ENCODE data around the gene GATA3.

Gene GATA3

DNA sequence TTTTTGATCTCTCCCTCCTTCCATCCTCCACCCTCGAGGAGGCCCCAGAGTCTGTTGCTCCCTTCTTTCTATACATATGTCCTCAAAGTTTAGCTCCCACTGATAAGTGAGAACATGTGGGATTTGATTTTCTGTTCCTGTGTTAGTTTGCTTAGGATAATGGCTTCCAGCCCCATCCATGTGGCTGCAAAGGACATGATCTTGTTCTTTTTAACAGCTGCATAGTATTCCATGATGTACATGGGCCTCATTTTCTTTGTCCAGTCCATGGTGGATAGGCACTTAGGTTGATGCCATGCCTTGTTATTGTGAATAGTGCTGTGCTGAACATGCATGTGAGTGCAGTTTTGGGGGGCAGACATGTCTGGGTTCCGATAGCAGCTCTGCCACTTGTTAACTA lies 51.4 kb downstream of the GATA3 start:
- TF ChIP-seq Cebpa-rat (IDR thresholded peaks at IDR 0.05): no peak
- peaks cover 0 to 13% (median 0%) of the 10 kb centered on the region in 10 experiments; a peak in 4 of 20 replicates for H3K4me1 ChIP-seq
- H3K27me3 ChIP-seq: no peaks in the 10 kb centered on the region
- peaks cover 0 to 2% (median 0%) of the 10 kb centered on the region in 11 experiments; a peak in 1 of 22 replicates for H4K20me1 ChIP-seq
- no peaks in the 10 kb centered on the region for H3K36me3 ChIP-seq
- H3K27ac ChIP-seq: no peak overlapping the region
- no peak overlapping the region for H3K9ac ChIP-seq
- no peak overlapping the region for H3K4me3 ChIP-seq
- H3K9me3 ChIP-seq (replicated peaks in 1 of 11): no peaks in the 10 kb centered on the region
- no peak overlapping the region for H3K4me2 ChIP-seq

DNA sequence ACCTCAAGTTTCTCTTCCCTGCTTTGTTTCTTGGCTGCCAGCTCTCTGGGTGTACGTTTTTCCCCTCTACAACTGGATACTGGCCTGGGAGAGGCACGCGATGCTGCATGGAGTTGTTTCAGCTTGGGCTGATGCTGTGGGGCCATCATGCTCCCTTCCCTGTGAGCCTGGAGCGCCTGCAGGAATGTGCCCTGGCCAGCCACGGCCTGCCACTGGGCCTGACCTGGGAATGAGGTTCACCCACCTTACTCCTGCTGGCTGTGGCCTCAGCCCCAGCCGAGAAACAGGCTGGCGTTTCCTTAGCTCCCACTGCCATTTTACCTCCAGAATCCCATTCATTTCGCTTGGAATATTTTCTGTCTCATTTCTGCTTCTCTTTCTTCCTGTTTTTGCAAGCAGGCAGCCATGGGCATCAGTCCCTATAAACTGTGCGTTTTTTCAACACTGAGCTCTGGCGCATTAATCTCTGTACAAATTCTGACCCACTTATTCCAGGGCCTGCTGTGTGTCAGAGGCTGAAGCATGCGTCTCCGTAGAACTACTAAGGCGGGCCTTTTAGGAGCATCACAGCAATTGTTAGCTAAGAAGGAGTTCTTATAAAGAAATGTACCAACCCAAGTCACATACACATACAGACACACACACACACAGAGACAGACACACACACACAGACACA lies 57.9 kb downstream of the GATA3 start:
- H3K27ac ChIP-seq: no peak overlapping the region
- H3K9ac ChIP-seq: no peak overlapping the region
- no peaks in the 10 kb centered on the region for H3K4me1 ChIP-seq
- H3K4me3 ChIP-seq: no peak overlapping the region
- H3K27me3 ChIP-seq: no peaks in the 10 kb centered on the region
- H3K9me3 ChIP-seq (replicated peaks in 1 of 11): no peaks in the 10 kb centered on the region
- no peak for TF ChIP-seq Cebpa-rat (IDR thresholded peaks at IDR 0.05)
- no peak overlapping the region for H3K4me2 ChIP-seq
- H4K20me1 ChIP-seq: no peaks in the 10 kb centered on the region
- no peaks in the 10 kb centered on the region for H3K36me3 ChIP-seq

DNA sequence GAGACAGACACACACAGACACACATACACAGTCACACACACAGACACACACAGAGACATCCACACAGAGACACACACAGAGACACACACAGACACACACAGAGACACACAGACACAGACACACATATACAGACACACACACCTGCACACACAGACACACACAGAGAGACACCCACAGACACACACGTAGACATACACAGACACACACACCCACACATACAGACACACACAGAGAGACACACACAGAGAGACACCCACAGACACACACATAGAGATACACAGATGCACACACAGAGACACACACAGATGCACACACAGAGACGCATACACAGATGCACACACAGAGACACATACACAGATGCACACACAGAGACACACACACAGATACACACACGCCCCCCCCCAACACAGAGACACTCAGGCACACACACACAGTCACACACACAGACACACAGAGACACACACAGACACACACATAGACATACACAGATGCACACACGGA lies 58.5 kb downstream of the GATA3 start:
- H3K9me3 ChIP-seq (replicated peaks in 1 of 11): no peaks in the 10 kb centered on the region

DNA sequence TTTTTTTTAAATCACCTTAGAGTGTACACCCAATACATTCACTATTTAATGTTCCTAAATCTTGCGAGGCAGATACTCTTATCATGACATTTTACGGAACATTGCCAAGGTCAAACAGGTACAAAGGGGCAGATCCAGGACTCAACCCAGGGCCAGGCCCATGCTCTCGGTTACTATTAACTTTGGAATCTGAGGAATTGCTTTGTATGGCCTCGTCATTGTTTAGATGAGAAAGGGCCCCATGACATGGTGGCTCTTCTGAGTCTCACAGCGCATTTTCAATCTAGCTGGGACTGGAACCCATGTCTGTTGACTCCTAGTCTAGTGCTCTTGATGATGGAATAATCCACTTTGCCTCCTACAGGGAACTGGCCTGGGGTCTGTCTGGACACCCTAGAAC lies 59.1 kb downstream of the GATA3 start:
- Histone ChIP-seq H3K27me3 (no peaks in the 10 kb centered on the region), H3K4me3 (no peak overlapping the region), H4K20me1 (no peaks in the 10 kb centered on the region), H3K9ac (no peak overlapping the region), H3K4me1 (no peaks in the 10 kb centered on the region), H3K9me3 (replicated peaks in 1 of 11) (no peaks in the 10 kb centered on the region), H3K27ac (no peak overlapping the region), H3K4me2 (no peak overlapping the region), H3K36me3 (no peaks in the 10 kb centered on the region)
- no peak for TF ChIP-seq Cebpa-rat (IDR thresholded peaks at IDR 0.05)

More for the DNA sequence above, 58.5 kb downstream of the GATA3 start:
- Histone ChIP-seq H3K27ac (no peak overlapping the region), H3K36me3 (no peaks in the 10 kb centered on the region), H3K27me3 (no peaks in the 10 kb centered on the region), H4K20me1 (no peaks in the 10 kb centered on the region), H3K4me2 (no peak overlapping the region), H3K4me3 (no peak overlapping the region), H3K4me1 (no peaks in the 10 kb centered on the region), H3K9ac (no peak overlapping the region)
- no peak for TF ChIP-seq Cebpa-rat (IDR thresholded peaks at IDR 0.05)

DNA sequence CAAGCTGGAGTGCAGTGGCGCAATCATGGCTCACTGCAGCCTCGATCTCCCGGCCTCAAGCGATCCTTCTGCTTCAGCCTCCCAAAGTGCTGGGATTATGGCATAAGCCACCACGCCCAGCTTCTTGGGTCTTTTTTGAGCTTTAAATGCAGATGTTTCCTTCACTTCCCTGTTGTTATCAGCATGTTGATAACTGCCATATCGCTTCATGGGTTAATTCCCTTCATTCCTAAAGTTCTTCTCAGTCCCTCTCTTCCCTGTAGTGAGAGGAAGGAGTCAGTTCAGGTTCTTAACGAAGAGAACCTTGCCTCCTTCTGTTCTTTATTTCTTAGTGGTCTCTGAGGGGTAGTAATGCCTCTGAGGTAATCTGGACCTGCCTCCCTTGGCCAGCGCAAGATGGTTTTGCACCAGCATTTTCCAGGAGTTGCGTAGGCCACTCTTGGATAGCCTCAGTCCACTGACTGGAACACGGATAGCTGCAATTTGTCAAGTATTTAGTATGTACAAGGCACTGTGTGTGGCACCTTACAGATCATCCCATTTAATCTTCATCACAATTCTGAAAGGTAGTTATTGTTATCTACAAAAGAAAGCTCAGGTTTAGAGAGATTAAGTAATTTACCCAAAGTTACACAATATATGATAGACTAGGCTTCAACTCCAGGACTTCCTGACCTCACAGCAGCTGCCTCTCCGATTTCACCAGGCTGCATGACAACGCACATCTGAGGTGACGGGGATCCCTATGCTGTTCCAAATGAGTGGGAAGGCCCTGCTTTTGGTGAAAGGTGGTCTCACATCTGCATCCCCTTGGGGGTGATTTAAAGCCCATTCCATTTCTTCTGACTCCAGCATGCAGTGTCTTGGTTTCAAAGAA lies 60.5 kb downstream of the GATA3 start:
- no peak overlapping the region for H3K27ac ChIP-seq
- H3K9ac ChIP-seq: no peak overlapping the region
- H4K20me1 ChIP-seq: no peaks in the 10 kb centered on the region
- no peaks in the 10 kb centered on the region for H3K27me3 ChIP-seq
- no peak for TF ChIP-seq Cebpa-rat (IDR thresholded peaks at IDR 0.05)
- H3K4me2 ChIP-seq: no peak overlapping the region
- no peaks in the 10 kb centered on the region for H3K9me3 ChIP-seq (replicated peaks in 1 of 11)
- no peaks in the 10 kb centered on the region for H3K36me3 ChIP-seq
- no peaks in the 10 kb centered on the region for H3K4me1 ChIP-seq
- H3K4me3 ChIP-seq: no peak overlapping the region

DNA sequence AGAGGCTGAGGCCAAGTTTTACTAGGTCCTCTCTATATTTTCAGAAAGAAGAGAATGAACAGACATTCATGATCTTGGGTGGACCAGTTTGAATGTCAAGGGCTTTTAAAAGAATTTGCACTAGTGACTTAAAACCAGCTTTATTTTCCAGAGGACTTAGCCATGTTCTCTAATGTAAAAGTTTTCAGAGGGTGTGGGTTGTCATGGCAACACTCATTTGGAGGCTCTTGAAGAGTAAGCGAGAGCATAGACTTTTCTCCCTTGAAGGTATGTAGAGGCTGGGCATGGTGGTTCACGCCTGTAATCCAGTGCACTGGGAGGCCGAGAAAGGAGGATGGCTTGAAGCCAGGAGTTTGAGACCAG lies 61.1 kb downstream of the GATA3 start:
- no peaks in the 10 kb centered on the region for H3K9me3 ChIP-seq (replicated peaks in 1 of 11)
- no peak overlapping the region for H3K9ac ChIP-seq
- no peaks in the 10 kb centered on the region for H4K20me1 ChIP-seq
- H3K4me3 ChIP-seq: no peak overlapping the region
- no peak overlapping the region for H3K4me2 ChIP-seq
- no peak for TF ChIP-seq Cebpa-rat (IDR thresholded peaks at IDR 0.05)
- H3K36me3 ChIP-seq: no peaks in the 10 kb centered on the region
- H3K27ac ChIP-seq: no peak overlapping the region
- no peaks in the 10 kb centered on the region for H3K4me1 ChIP-seq
- H3K27me3 ChIP-seq: no peaks in the 10 kb centered on the region

DNA sequence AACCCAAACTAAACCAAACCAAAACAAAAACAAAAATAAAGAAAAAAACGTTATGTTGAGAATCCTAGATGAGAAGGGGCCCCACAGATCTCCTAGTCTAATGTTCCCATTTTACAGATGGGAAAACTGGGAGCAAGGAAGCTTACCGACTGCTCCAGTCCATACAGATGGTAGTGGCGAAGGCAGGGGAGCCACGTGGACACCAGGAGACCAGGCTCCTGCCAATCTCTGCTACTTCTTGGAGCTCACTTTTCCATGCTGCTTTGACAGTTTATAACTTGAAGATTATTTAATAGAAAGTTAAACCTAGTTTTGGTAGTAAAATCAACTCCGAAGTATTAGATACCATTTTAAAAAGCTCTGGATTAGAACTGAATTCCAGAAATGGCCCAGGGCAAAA lies 62.0 kb downstream of the GATA3 start:
- TF ChIP-seq Cebpa-rat (IDR thresholded peaks at IDR 0.05): no peak
- H3K27ac ChIP-seq: no peak overlapping the region

DNA sequence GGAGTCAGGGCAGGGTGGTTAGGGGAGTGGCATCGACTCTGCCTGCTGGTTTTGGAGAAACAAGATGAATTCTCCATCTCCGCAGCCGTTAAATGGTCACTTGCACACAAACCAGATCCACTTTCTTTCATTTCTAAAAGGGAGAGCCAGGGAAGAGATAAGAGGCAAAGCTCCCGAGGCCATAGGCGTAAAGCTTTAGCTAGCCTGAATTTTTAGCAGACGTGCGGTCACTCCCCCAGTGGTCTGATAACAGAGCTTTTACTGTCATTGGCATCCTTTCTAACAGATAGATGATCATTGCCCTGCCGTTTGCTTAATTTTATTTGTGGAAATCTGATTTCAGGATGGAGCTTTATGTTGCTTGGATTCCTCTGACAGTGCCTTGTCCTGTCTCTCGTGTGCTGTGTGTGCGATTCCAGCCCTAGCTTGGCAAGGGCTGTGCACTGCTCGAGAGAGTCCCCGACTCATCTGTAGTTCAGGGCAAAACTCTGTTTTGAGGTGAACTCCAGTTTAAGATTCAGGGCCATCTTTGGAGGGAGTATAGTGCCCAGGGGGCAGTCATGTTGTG lies 62.5 kb downstream of the GATA3 start:
- Histone ChIP-seq H3K4me3 (no peak overlapping the region), H3K9ac (no peak overlapping the region), H3K27ac (no peak overlapping the region), H3K36me3 (no peaks in the 10 kb centered on the region), H4K20me1 (no peaks in the 10 kb centered on the region), H3K4me2 (no peak overlapping the region), H3K4me1 (no peaks in the 10 kb centered on the region), H3K27me3 (no peaks in the 10 kb centered on the region), H3K9me3 (replicated peaks in 1 of 11) (no peaks in the 10 kb centered on the region; a peak in 1 of 22 replicates)
- no peak for TF ChIP-seq Cebpa-rat (IDR thresholded peaks at IDR 0.05)

More for the DNA sequence above, 62.0 kb downstream of the GATA3 start:
- no peaks in the 10 kb centered on the region for H4K20me1 ChIP-seq
- H3K4me3 ChIP-seq: no peak overlapping the region
- no peaks in the 10 kb centered on the region for H3K27me3 ChIP-seq
- no peaks in the 10 kb centered on the region for H3K4me1 ChIP-seq
- no peaks in the 10 kb centered on the region for H3K36me3 ChIP-seq
- no peak overlapping the region for H3K9ac ChIP-seq
- no peak overlapping the region for H3K4me2 ChIP-seq
- H3K9me3 ChIP-seq (replicated peaks in 1 of 11): no peaks in the 10 kb centered on the region

DNA sequence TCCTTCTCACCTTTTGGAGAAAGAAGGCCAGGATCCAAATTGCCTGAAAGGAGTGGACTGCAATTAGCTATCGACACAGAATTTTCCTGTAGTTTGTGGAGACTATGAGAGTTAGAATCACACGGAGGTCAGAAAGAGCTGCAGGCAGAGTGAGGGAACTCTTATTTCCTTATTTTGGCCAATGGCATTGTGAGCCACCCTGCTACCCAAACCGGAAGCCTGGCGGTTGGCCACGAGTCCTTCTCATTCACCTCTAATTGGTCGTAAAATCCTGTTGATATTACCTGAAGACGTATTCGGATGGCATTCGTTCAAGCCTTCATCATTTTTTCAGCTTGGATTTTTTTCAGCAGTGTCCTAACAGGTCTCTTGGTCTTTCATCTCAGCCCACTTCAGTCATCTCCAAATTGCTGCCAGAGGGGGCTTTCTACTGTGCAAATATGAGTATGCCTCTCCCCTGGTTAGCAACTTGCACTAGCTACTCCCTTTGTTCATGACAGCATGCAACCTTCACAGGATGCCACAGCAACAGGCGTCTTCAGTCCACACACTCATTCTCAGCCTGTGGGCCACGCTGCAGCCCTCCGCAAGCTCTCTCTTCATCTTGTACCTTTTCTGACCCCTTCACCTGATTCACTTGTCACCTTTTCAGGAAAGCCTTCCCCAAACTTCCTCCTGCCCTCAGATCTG lies 66.9 kb downstream of the GATA3 start:
- H3K27ac ChIP-seq: no peak overlapping the region
- no peaks in the 10 kb centered on the region; a peak in 1 of 22 replicates for H3K9me3 ChIP-seq (replicated peaks in 1 of 11)
- no peak overlapping the region for H3K4me3 ChIP-seq
- no peaks in the 10 kb centered on the region for H3K4me1 ChIP-seq
- H3K27me3 ChIP-seq: 0 out of 22 replicates have a peak, but pooled peaks cover 0 to 1% (median 0%) of the 10 kb centered on the region in 11 experiments
- no peaks in the 10 kb centered on the region for H4K20me1 ChIP-seq
- no peak for TF ChIP-seq Cebpa-rat (IDR thresholded peaks at IDR 0.05)
- H3K4me2 ChIP-seq: no peak overlapping the region
- no peaks in the 10 kb centered on the region for H3K36me3 ChIP-seq
- H3K9ac ChIP-seq: no peak overlapping the region
